NCI-H2196 (cell line): ENCODE data around the gene DOCK8.
"Not testable (repeated sequence)": the region's sequence is repeated elsewhere in the genome, so short reads cannot be mapped to it uniquely, and the experiment has no call there.

Experiments
- DNase-seq: peaks from one replicate; lab custom pipeline; 2025; ENCODE audit not compliant: unreplicated experiment; lab: John Stamatoyannopoulos, UW

Gene DOCK8

GRCh38 chr9:406886-407654 lies 192.4 kb downstream of the DOCK8 start:
- peak; percentile 53 for DNase-seq

GRCh38 chr9:409655-410054 lies 195.0 kb downstream of the DOCK8 start:
- not testable (repeated sequence) for DNase-seq

- no peak for DNase-seq
Observed at GRCh38 chr9:414595-414994, 199.9 kb downstream of the DOCK8 start.

GRCh38 chr9:419571-420171 lies 205.0 kb downstream of the DOCK8 start:
- DNase-seq, result no peak

GRCh38 chr9:421896-422295 lies 207.2 kb downstream of the DOCK8 start:
- DNase-seq, result no peak

GRCh38 chr9:426264-426663 lies 211.6 kb downstream of the DOCK8 start:
- DNase-seq, result no peak

- no peak for DNase-seq
Observed at GRCh38 chr9:426976-427375, 212.3 kb downstream of the DOCK8 start.

GRCh38 chr9:431701-432100 lies 217.0 kb downstream of the DOCK8 start:
- no peak for DNase-seq

- no peak for DNase-seq
Observed at GRCh38 chr9:436482-436881, 221.8 kb downstream of the DOCK8 start.

- no peak for DNase-seq
Observed at GRCh38 chr9:437066-437465, 222.4 kb downstream of the DOCK8 start.

- DNase-seq, result no peak
Observed at GRCh38 chr9:437574-438001, 222.9 kb downstream of the DOCK8 start.

GRCh38 chr9:438066-438465 lies 223.4 kb downstream of the DOCK8 start:
- no peak for DNase-seq

GRCh38 chr9:438961-439768 lies 224.5 kb downstream of the DOCK8 start:
- DNase-seq, result no peak

GRCh38 chr9:441126-441525 lies 226.5 kb downstream of the DOCK8 start:
- no peak for DNase-seq

- DNase-seq, result no peak
Observed at GRCh38 chr9:444528-444927, 229.9 kb downstream of the DOCK8 start.

- no peak for DNase-seq
Observed at GRCh38 chr9:445033-445432, 230.4 kb downstream of the DOCK8 start.

- no peak for DNase-seq
Observed at GRCh38 chr9:446074-446699, 231.5 kb downstream of the DOCK8 start.

GRCh38 chr9:447230-448025 lies 232.8 kb downstream of the DOCK8 start:
- DNase-seq, result no peak

- no peak for DNase-seq
Observed at GRCh38 chr9:450057-450456, 235.4 kb downstream of the DOCK8 start.

GRCh38 chr9:450561-450960 lies 235.9 kb downstream of the DOCK8 start:
- DNase-seq, result no peak

- DNase-seq, result no peak
Observed at GRCh38 chr9:453832-454231, 239.2 kb downstream of the DOCK8 start.
